ENCODE data around the gene NTM.

GRCh38 chr11:132334769-132335280, 964.4 kb downstream of the NTM start:
- TF ChIP-seq CTCF (IDR thresholded peaks at IDR 0.05) (no peak), POLR2A (IDR thresholded peaks at IDR 0.05) (no peak)

All from Peyer's patch (tissue), 4 donors.